H1 (cell line): Measurements from ENCODE around the gene APP. TPM values are rescaled to one million over a fixed set of nuclear protein-coding genes. Genes with fewer than 3 reads are reported as not detected.

Experiments
- CTCF ChIA-PET: fragments of 300-600 bp; sonication (Branson Sonifier 250); formaldehyde crosslinking; loops from one replicate; lab custom pipeline; 2021; ENCODE audit not compliant: partially characterized antibody; lab: Charles Lee
- POLR2A ChIA-PET: fragments of 300-600 bp; sonication (Branson Sonifier 250); formaldehyde crosslinking; loops from one replicate; lab custom pipeline; 2021; ENCODE audit warnings: inconsistent platforms; ENCODE audit not compliant: partially characterized antibody; lab: Charles Lee
- DNase-seq, 2 experiments: peaks; one replicate each; pipeline versions ENCODE4 v3.0.0 to v3.0.0-alpha.2; 2010 to 2022; ENCODE audit warnings: low spot score in 2 of 2, low read depth in 1 of 2, mixed read lengths in 1 of 2
- FAIRE-seq: peaks from 2 replicates; lab custom pipeline; 2011; peaks lifted over from hg19 to GRCh38; lab: Jason Lieb, UNC
- H2AFZ ChIP-seq: 2 replicates; pipeline ENCODE4 v1.8.1; 2012; ENCODE audit warnings: low read length, inconsistent platforms
- H2AK5ac ChIP-seq: 2 replicates; pipeline ENCODE4 v1.6.1; 2013; ENCODE audit warnings: low read depth, low read length
- H2BK120ac ChIP-seq: replicated peaks from 2 replicates; pipeline ENCODE3; 2013; ENCODE audit warnings: low read depth, low read length, inconsistent platforms
- H2BK12ac ChIP-seq: 2 replicates; pipeline ENCODE4 v1.6.1; 2013; ENCODE audit warnings: low read depth, low read length
- H2BK15ac ChIP-seq: 2 replicates; pipeline ENCODE4 v1.6.1; 2013; ENCODE audit warnings: low read length
- H2BK20ac ChIP-seq: 2 replicates; pipeline ENCODE4 v1.6.1; 2013; ENCODE audit warnings: low read length
- H2BK5ac ChIP-seq: 2 replicates; pipeline ENCODE4 v1.6.1; 2013; ENCODE audit warnings: low read depth, low read length
- H3K14ac ChIP-seq: 2 replicates; pipeline ENCODE4 v1.6.1; 2013; ENCODE audit warnings: inconsistent platforms; ENCODE audit not compliant: insufficient read length
- H3K18ac ChIP-seq: 2 replicates; pipeline ENCODE4 v1.6.1; 2013; ENCODE audit warnings: low read length; ENCODE audit errors: extremely low read depth
- H3K23ac ChIP-seq: 2 replicates; pipeline ENCODE4 v1.6.1; 2013; ENCODE audit warnings: inconsistent platforms; ENCODE audit not compliant: insufficient read length
- H3K23me2 ChIP-seq: 2 replicates; pipeline ENCODE4 v1.6.1; 2013; ENCODE audit warnings: low read depth, low read length
- H3K27ac ChIP-seq: 2 replicates; pipeline ENCODE4 v1.6.1; 2011; ENCODE audit warnings: low read depth, low read length, inconsistent platforms
- H3K27me3 ChIP-seq, 4 experiments: replicated peaks in 1 of 4; 1 replicate in 1 of 4; 2 replicates in 3 of 4; pipeline versions ENCODE4 v1.6.1 to v1.8.1; 2011 to 2013; ENCODE audit warnings: low read length in 3 of 4, mild to moderate bottlenecking in 3 of 4, inconsistent platforms in 2 of 4, mixed read lengths in 2 of 4, moderate library complexity in 1 of 4; ENCODE audit not compliant: control insufficient read depth in 3 of 4, insufficient read depth in 3 of 4; ENCODE audit errors: extremely low read depth in 1 of 4
- H3K36me3 ChIP-seq, 4 experiments: 2 replicates each; pipeline versions ENCODE4 v1.6.1 to v1.8.1; 2011 to 2013; ENCODE audit warnings: mild to moderate bottlenecking in 4 of 4, low read length in 3 of 4, moderate library complexity in 2 of 4, control low read depth in 1 of 4, inconsistent platforms in 1 of 4; ENCODE audit not compliant: insufficient read depth in 4 of 4, control insufficient read depth in 2 of 4
- H3K4ac ChIP-seq: replicated peaks from 2 replicates; pipeline ENCODE3; 2013; ENCODE audit warnings: low read length, low read depth, mixed read lengths, inconsistent platforms; ENCODE audit not compliant: insufficient read length
- H3K4me1 ChIP-seq, 4 experiments: replicated peaks in 1 of 4; 1 replicate in 1 of 4; 2 replicates in 3 of 4; pipeline versions ENCODE4 v1.6.1 to v1.8.1; 2011 to 2013; ENCODE audit warnings: low read length in 3 of 4, inconsistent platforms in 2 of 4, mixed read lengths in 1 of 4; ENCODE audit not compliant: insufficient read depth in 4 of 4, control insufficient read depth in 3 of 4
- H3K4me2 ChIP-seq, 2 experiments: 2 replicates each; pipeline versions ENCODE4 v1.6.1 to v1.8.1; 2011 to 2013; ENCODE audit warnings: low read depth in 2 of 2, low read length in 2 of 2, control low read depth in 1 of 2, inconsistent platforms in 1 of 2, mild to moderate bottlenecking in 1 of 2; ENCODE audit not compliant: insufficient read depth in 1 of 2
- H3K4me3 ChIP-seq, 4 experiments: fragments of 200-600, 300-600 bp in 1 of 4; sonication (generic), shearing (Covaris generic), sonication (Bioruptor Twin) in 1 of 4; 2 replicates each; pipeline versions ENCODE4 v1.5.1 to v1.8.1; 2011 to 2016; ENCODE audit warnings: low read length in 4 of 4, low read depth in 3 of 4, control low read depth in 2 of 4, inconsistent platforms in 2 of 4, mild to moderate bottlenecking in 2 of 4, mixed read lengths in 1 of 4, moderate library complexity in 1 of 4; ENCODE audit not compliant: insufficient read depth in 2 of 4; ENCODE audit errors: extremely low read depth in 1 of 4
- H3K56ac ChIP-seq: replicated peaks from 2 replicates; pipeline ENCODE3; 2013; ENCODE audit warnings: low read depth, mild to moderate bottlenecking, mixed read lengths, low read length, inconsistent platforms; ENCODE audit not compliant: insufficient read length
- H3K79me1 ChIP-seq: 2 replicates; pipeline ENCODE4 v1.6.1; 2013; ENCODE audit warnings: low read depth, low read length, control low read depth
- H3K79me2 ChIP-seq, 2 experiments: 2 replicates each; pipeline versions ENCODE4 v1.6.1 to v1.8.1; 2012 to 2013; ENCODE audit warnings: low read length in 2 of 2, mild to moderate bottlenecking in 2 of 2, inconsistent platforms in 1 of 2; ENCODE audit not compliant: insufficient read depth in 2 of 2, control insufficient read depth in 1 of 2
- H3K9ac ChIP-seq, 4 experiments: replicated peaks in 1 of 4; 1 replicate in 1 of 4; 2 replicates in 3 of 4; pipeline versions ENCODE4 v1.6.1 to v1.8.1; 2011 to 2013; ENCODE audit warnings: low read depth in 3 of 4, low read length in 3 of 4, control low read depth in 2 of 4, mild to moderate bottlenecking in 2 of 4, moderate library complexity in 2 of 4, inconsistent platforms in 1 of 4; ENCODE audit errors: extremely low read depth in 1 of 4
- H3K9me3 ChIP-seq, 2 experiments: 2 replicates each; pipeline versions ENCODE4 v1.6.1 to v1.8.1; 2012 to 2013; ENCODE audit warnings: mild to moderate bottlenecking in 2 of 2, moderate library complexity in 2 of 2, control low read depth in 1 of 2, inconsistent platforms in 1 of 2, low read depth in 1 of 2, low read length in 1 of 2, mixed read lengths in 1 of 2; ENCODE audit not compliant: insufficient read depth in 2 of 2
- H4K20me1 ChIP-seq, 2 experiments: replicated peaks in 1 of 2; 2 replicates each; pipeline versions ENCODE3 to v1.8.1; 2011 to 2013; ENCODE audit warnings: inconsistent platforms in 2 of 2, low read length in 2 of 2, mild to moderate bottlenecking in 1 of 2; ENCODE audit not compliant: insufficient read depth in 2 of 2, control insufficient read depth in 1 of 2
- H4K5ac ChIP-seq: 2 replicates; pipeline ENCODE4 v1.6.1; 2013; ENCODE audit warnings: low read length, low read depth, mixed read lengths, inconsistent platforms; ENCODE audit not compliant: insufficient read length
- H4K8ac ChIP-seq: 2 replicates; pipeline ENCODE4 v1.8.0; 2013; ENCODE audit warnings: mild to moderate bottlenecking, moderate library complexity, low read length, inconsistent platforms; ENCODE audit not compliant: insufficient read depth; ENCODE audit errors: extremely low read depth
- H4K91ac ChIP-seq: replicated peaks from 2 replicates; pipeline ENCODE3; 2013; ENCODE audit warnings: low read length, mixed read lengths, inconsistent platforms; ENCODE audit not compliant: insufficient read length
- BACH1 ChIP-seq: IDR thresholded peaks from 2 replicates; pipeline ENCODE4 v1.6.1; 2012; ENCODE audit warnings: low read length, improper control_type of control experiment
- CHD2 ChIP-seq: IDR thresholded peaks from 2 replicates; pipeline ENCODE4 v1.6.1; 2012; ENCODE audit warnings: low read length, improper control_type of control experiment
- CTBP2 ChIP-seq: IDR thresholded peaks from 2 replicates; pipeline ENCODE4 v1.7.0; 2011; ENCODE audit warnings: borderline replicate concordance, mild to moderate bottlenecking, moderate library complexity, mixed read lengths, low read length; ENCODE audit not compliant: insufficient read depth, insufficient read length
- EZH2 ChIP-seq: fragments of 200-600 bp; sonication (generic); IDR thresholded peaks from 2 replicates; pipeline ENCODE4 v1.7.1; 2012; ENCODE audit warnings: low read depth, mild to moderate bottlenecking, moderate library complexity, low read length, inconsistent platforms; ENCODE audit not compliant: severe bottlenecking
- FOSL1 ChIP-seq: IDR thresholded peaks from 2 replicates; pipeline ENCODE4 v1.6.1; 2011; ENCODE audit warnings: mild to moderate bottlenecking, low read depth, low read length, moderate library complexity; ENCODE audit not compliant: insufficient read depth
- JUND ChIP-seq: IDR thresholded peaks from 2 replicates; pipeline ENCODE4 v1.6.1; 2011; ENCODE audit warnings: mild to moderate bottlenecking, improper control_type of control experiment, low read length
- RAD21 ChIP-seq, 2 experiments: IDR thresholded peaks in 1 of 2; conservative IDR thresholded peaks in 1 of 2; 2 replicates each; pipeline ENCODE4 v1.6.1; 2011; ENCODE audit warnings: low read depth in 2 of 2, low read length in 2 of 2, improper control_type of control experiment in 1 of 2, inconsistent platforms in 1 of 2, mild to moderate bottlenecking in 1 of 2, moderate library complexity in 1 of 2
- RXRA ChIP-seq: IDR thresholded peaks from 2 replicates; pipeline ENCODE4 v1.6.1; 2011; ENCODE audit warnings: low read depth, mild to moderate bottlenecking, low read length, moderate library complexity; ENCODE audit not compliant: insufficient read depth
- SIN3A ChIP-seq, 2 experiments: IDR thresholded peaks in 1 of 2; conservative IDR thresholded peaks in 1 of 2; 2 replicates each; pipeline ENCODE4 v1.6.1; 2011 to 2012; ENCODE audit warnings: low read length in 2 of 2, improper control_type of control experiment in 1 of 2, low read depth in 1 of 2, mild to moderate bottlenecking in 1 of 2
- SIX5 ChIP-seq: IDR thresholded peaks from 2 replicates; pipeline ENCODE4 v1.6.1; 2011; ENCODE audit warnings: mild to moderate bottlenecking, low read depth, low read length
- TAF7 ChIP-seq: optimal IDR thresholded peaks from 2 replicates; pipeline ENCODE3; 2011; ENCODE audit warnings: low read depth, mild to moderate bottlenecking, inconsistent platforms, low read length, moderate library complexity, borderline replicate concordance
- TCF12 ChIP-seq: IDR thresholded peaks from 2 replicates; pipeline ENCODE4 v1.6.1; 2011; ENCODE audit warnings: low read depth, mild to moderate bottlenecking, low read length
- WGBS, 2 experiments: shearing (Covaris generic) in 1 of 2; methylation state at CpG; one replicate each; pipeline versions ENCODE4 v1.1.6 to v1.1.7; 2013 to 2015; ENCODE audit warnings: low lambda C conversion rate in 2 of 2, mixed read lengths in 2 of 2, inconsistent platforms in 1 of 2, low coverage in 1 of 2, missing lambda C conversion rate in 1 of 2; ENCODE audit not compliant: insufficient replicate concordance in 2 of 2, insufficient coverage in 1 of 2, insufficient read length in 1 of 2; ENCODE audit errors: extremely low coverage in 1 of 2, missing lambda C conversion rate in 1 of 2; 5-methylcytosine and 5-hydroxymethylcytosine counted together
- polyA plus RNA-seq, 7 experiments: library from polyadenylated mRNA; depleted of rRNA in 3 of 7; stranded (reverse) in 5 of 7; unstranded in 2 of 7; fragments of >200 nt in 5 of 7; fragments of 200-250 nt in 2 of 7; gene quantifications; 1 replicate in 5 of 7; 2 replicates in 1 of 7; 4 replicates in 1 of 7; pipeline versions ENCODE4 v1.2.1 to v1.2.3, GENCODE V29; 2011 to 2013; ENCODE audit warnings: missing spikeins in 2 of 7, mixed read lengths in 2 of 7
- total RNA-seq: library from RNA; stranded (reverse); fragmentation: NEBNext Ultra II Directional; extraction: Animal tissue kit (Norgen Biotek cat#: 25700); gene quantifications from 2 replicates; pipeline ENCODE4 v1.2.1, GENCODE V29; 2021

Gene APP
- total and polyA plus RNA-seq, 2 of the 8 experiments (the other 6 are each of a cell fraction or from before 2014, with no cell fraction given), result 375 to 551 TPM

- Histone ChIP-seq H3K14ac (no peak overlapping the region), H3K56ac (no peak overlapping the region), H3K36me3 (peaks cover 3 to 44% (median 23%) of the 10 kb centered on the region in 4 experiments; a peak in 7 of 8 replicates), H3K4me1 (no peaks in the 10 kb centered on the region), H3K27ac (no peak overlapping the region), H4K91ac (no peak overlapping the region), H2AFZ (no peak overlapping the region), H2BK20ac (no peak overlapping the region), H3K23me2 (no peaks in the 10 kb centered on the region), H3K4me3 (no peak overlapping the region), H3K79me1 (no peaks in the 10 kb centered on the region), H3K4ac (no peak overlapping the region), H3K23ac (no peak overlapping the region), H3K4me2 (no peak overlapping the region), H4K8ac (no peak overlapping the region), H2BK120ac (no peak overlapping the region), H2BK15ac (no peak overlapping the region), H3K79me2 (no peaks in the 10 kb centered on the region), H3K18ac (no peak overlapping the region), H2BK12ac (no peak overlapping the region), H3K27me3 (no peaks in the 10 kb centered on the region), H4K5ac (no peak overlapping the region), H3K9ac (no peak overlapping the region), H2AK5ac (no peak overlapping the region), H2BK5ac (no peak overlapping the region), H4K20me1 (no peaks in the 10 kb centered on the region), H3K9me3 (no peaks in the 10 kb centered on the region)
- no peak for DNase-seq
- 91% methylated on average over 4 of the region's 4 CpGs; no CpG with 5 or more reads in 1 of the 2 experiments for WGBS, 2 experiments
- ChIA-PET POLR2A (interaction anchor here (0.6 kb wide), 1 partner anchor 130 kb away, joined by 5 read pairs; no protein-coding TSS in a partner anchor), CTCF (interaction anchor here (0.6 kb wide), 2 partner anchors 35 to 89 kb away, joined by 3 to 4 read pairs; no protein-coding TSS in a partner anchor)
- FAIRE-seq, result no peak
- TF ChIP-seq CHD2 (no peak), TAF7 (no peak), RXRA (no peak), RAD21 (IDR thresholded peaks at IDR 0.05 in 1 of 2, conservative IDR thresholded peaks at IDR 0.05 in 1 of 2; ENCODE audit: low read depth in 2 of 2, low read length in 2 of 2) (no peak), SIX5 (no peak), JUND (no peak), FOSL1 (no peak), BACH1 (no peak), TCF12 (no peak), SIN3A (conservative IDR thresholded peaks at IDR 0.05 in 1 of 2, IDR thresholded peaks at IDR 0.05 in 1 of 2; ENCODE audit: low read depth in 1 of 2, low read length in 2 of 2) (no peak), EZH2 (no peak), CTBP2 (no peak)
Measured at GRCh38 chr21:25897383-25897782, 273.2 kb downstream of the APP start.
